Lung (tissue), 13 donors: Measurements from ENCODE around the gene STX1A. TPM values are rescaled to one million over a fixed set of nuclear protein-coding genes. Genes with fewer than 3 reads are reported as not detected.

ENCODE experiments used
- ATAC-seq: fragments of 200-7000 bp; cut with Tn5 transposase; one replicate; pipeline ENCODE4 v1.9.1; 2020; ENCODE audit warnings: moderate number of reproducible peaks; ENCODE audit not compliant: insufficient read depth, low FRiP score
- DNase-seq, 3 donors: peaks; one replicate each; pipeline ENCODE4 v3.0.0-alpha.2; 2013 to 2017
- H3K27ac ChIP-seq, 2 donors: one replicate each; pipeline ENCODE4 v1.5.1; 2013; ENCODE audit warnings: mild to moderate bottlenecking in 2 of 2, moderate library complexity in 2 of 2, control low read depth in 1 of 2, inconsistent platforms in 1 of 2, low read depth in 1 of 2, low read length in 1 of 2
- H3K27me3 ChIP-seq, 3 donors: one replicate each; pipeline ENCODE4 v1.5.1; 2013; ENCODE audit warnings: low read length in 2 of 3; ENCODE audit not compliant: control insufficient read depth in 3 of 3, insufficient read depth in 3 of 3
- H3K36me3 ChIP-seq, 4 donors: one replicate each; pipeline ENCODE4 v1.5.1; 2013; ENCODE audit warnings: low read length in 4 of 4, mild to moderate bottlenecking in 1 of 4, moderate library complexity in 1 of 4; ENCODE audit not compliant: control insufficient read depth in 4 of 4, insufficient read depth in 4 of 4
- H3K4me1 ChIP-seq, 5 donors: one replicate each; pipeline ENCODE4 v1.5.1; 2013; ENCODE audit warnings: low read length in 5 of 5, mild to moderate bottlenecking in 2 of 5, moderate library complexity in 1 of 5; ENCODE audit not compliant: control insufficient read depth in 5 of 5, insufficient read depth in 5 of 5
- H3K4me3 ChIP-seq: one replicate; pipeline ENCODE4 v1.5.1; 2013; ENCODE audit warnings: mild to moderate bottlenecking, control low read depth, moderate library complexity
- H3K9ac ChIP-seq, 2 donors: one replicate each; pipeline ENCODE4 v1.5.1; 2013; ENCODE audit warnings: low read length in 2 of 2, control low read depth in 1 of 2; ENCODE audit not compliant: insufficient read depth in 1 of 2
- H3K9me3 ChIP-seq, 4 donors: one replicate each; pipeline ENCODE4 v1.5.1; 2013; ENCODE audit warnings: low read length in 3 of 4, mild to moderate bottlenecking in 1 of 4, moderate library complexity in 1 of 4; ENCODE audit not compliant: control insufficient read depth in 4 of 4, insufficient read depth in 3 of 4
- WGBS, 2 donors: extraction: QIAGEN DNeasy Blood & Tissue Kit; methylation state at CpG; one replicate each; pipeline ENCODE4 v1.1.7; 2013; 5-methylcytosine and 5-hydroxymethylcytosine counted together
- polyA plus RNA-seq, 2 donors: library from polyadenylated mRNA; stranded (reverse); fragments of 200-250 nt; gene quantifications; one replicate each; pipeline ENCODE4 v1.2.1, GENCODE V29; 2013
- small RNA-seq: library from RNA; depleted of rRNA; stranded (forward); fragments of <200 nt; gene quantifications from one replicate; pipeline ENCODE3, GENCODE V24; 2014; ENCODE audit warnings: low replicate concordance
- total RNA-seq, 2 donors: library from RNA; depleted of rRNA in 1 of 2; stranded (reverse); fragments of >200 nt in 1 of 2; gene quantifications; one replicate each; pipeline ENCODE4 v1.2.1, GENCODE V29; 2014 to 2021
- TF ChIP-seq, protein P1 (sequence below): IDR thresholded peaks from 2 replicates; pipeline ENCODE4 v1.5.1; 2012; ENCODE audit warnings: mild to moderate bottlenecking; ENCODE audit errors: control extremely low read depth, extremely low read depth
- donor health status: control.
- donor health status: control.
- donor health status: Bipolar disorder and iron deficiency.
- donor health status: healthy.
- donor health status: DM: yes; HTN: yes; CAD: no.

Gene STX1A
- total and polyA plus RNA-seq, 4 donors: 4.1 to 8.0 (median 7.7) TPM

DNA sequence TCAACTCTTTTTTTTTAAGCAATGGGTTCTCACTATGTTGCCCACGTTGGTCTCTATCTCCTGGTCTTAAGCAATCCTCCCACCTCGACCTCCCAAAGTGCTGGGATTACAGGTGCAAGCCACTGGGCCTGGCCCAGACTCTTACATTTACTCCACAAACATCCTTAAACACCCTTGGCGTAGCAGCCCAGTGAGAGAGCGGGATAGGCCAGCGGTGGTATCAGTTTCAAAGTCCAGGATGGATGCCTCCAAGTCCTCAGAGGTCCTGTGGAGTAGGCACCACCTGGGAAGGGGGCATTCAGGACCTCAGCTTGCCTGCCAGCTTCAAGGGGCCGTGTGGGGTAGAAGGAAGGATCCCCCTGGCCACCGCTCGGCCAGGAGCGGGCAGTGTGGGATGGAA is 69.9 kb downstream of the STX1A start:
- Histone ChIP-seq H3K9ac (no peak overlapping the region), H3K9me3 (no peaks in the 10 kb centered on the region), H3K4me3 (no peak overlapping the region), H3K27me3 (peaks cover 0 to 25% (median 18%) of the 10 kb centered on the region in 3 donors), H3K4me1 (peaks cover 0 to 5% (median 0%) of the 10 kb centered on the region in 5 donors), H3K27ac (no peak overlapping the region), H3K36me3 (no peaks in the 10 kb centered on the region)
- TF ChIP-seq, protein P1, sequence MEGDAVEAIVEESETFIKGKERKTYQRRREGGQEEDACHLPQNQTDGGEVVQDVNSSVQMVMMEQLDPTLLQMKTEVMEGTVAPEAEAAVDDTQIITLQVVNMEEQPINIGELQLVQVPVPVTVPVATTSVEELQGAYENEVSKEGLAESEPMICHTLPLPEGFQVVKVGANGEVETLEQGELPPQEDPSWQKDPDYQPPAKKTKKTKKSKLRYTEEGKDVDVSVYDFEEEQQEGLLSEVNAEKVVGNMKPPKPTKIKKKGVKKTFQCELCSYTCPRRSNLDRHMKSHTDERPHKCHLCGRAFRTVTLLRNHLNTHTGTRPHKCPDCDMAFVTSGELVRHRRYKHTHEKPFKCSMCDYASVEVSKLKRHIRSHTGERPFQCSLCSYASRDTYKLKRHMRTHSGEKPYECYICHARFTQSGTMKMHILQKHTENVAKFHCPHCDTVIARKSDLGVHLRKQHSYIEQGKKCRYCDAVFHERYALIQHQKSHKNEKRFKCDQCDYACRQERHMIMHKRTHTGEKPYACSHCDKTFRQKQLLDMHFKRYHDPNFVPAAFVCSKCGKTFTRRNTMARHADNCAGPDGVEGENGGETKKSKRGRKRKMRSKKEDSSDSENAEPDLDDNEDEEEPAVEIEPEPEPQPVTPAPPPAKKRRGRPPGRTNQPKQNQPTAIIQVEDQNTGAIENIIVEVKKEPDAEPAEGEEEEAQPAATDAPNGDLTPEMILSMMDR: no peak
- no peak for ATAC-seq
- no peak for DNase-seq
- WGBS, 2 donors: 34 to 46% methylated on average over 9 of the region's 9 CpGs

Small RNA genes within 50 kb of the gene (small RNA-seq; reads per million reads assigned to genes)
- gene MIR4284 (not detected), gene RN7SL265P (not detected)

Other genes starting within 250 kb of the STX1A start
- gene BAZ1B, start 197.4 kb downstream of the STX1A start, total RNA-seq: 10 to 100 TPM; 45.8 to 65.0 TPM
- gene BAZ1B, start 197.4 kb downstream of the STX1A start, polyA plus RNA-seq: 10 to 100 TPM; 19.9 to 20.1 TPM
- gene BCL7B, start 162.0 kb downstream of the STX1A start, total RNA-seq: 10 to 100 TPM; 17.7 to 58.6 TPM
- 10 to 100 TPM; 62.7 to 71.0 TPM for gene BCL7B, start 162.0 kb downstream of the STX1A start, polyA plus RNA-seq
- gene TBL2, start 141.1 kb downstream of the STX1A start, total RNA-seq: 10 to 100 TPM; 39.5 to 48.2 TPM
- 10 to 100 TPM; 12.8 to 49.2 TPM for gene TBL2, start 141.1 kb downstream of the STX1A start, polyA plus RNA-seq
- 10 to 100 TPM in 1 of 2 donors, 1 to 10 TPM in 1; 1.3 to 16.1 TPM for gene MLXIPL, start 95.1 kb downstream of the STX1A start, total RNA-seq
- 10 to 100 TPM in 1 of 2 donors, 1 to 10 TPM in 1; 3.4 to 10.0 TPM for gene MLXIPL, start 95.1 kb downstream of the STX1A start, polyA plus RNA-seq
- 1 to 10 TPM; 1.3 to 5.5 TPM for gene VPS37D, start 51.8 kb downstream of the STX1A start, total RNA-seq
- gene VPS37D, start 51.8 kb downstream of the STX1A start, polyA plus RNA-seq: 1 to 10 TPM in 1 of 2 donors, under 1 TPM in 1; 0.66 to 1.3 TPM
- gene DNAJC30, start 36.2 kb downstream of the STX1A start, total RNA-seq: 10 to 100 TPM in 1 of 2 donors, 1 to 10 TPM in 1; 5.3 to 14.4 TPM
- 10 to 100 TPM in 1 of 2 donors, 1 to 10 TPM in 1; 8.1 to 10.0 TPM for gene DNAJC30, start 36.2 kb downstream of the STX1A start, polyA plus RNA-seq
- gene BUD23, start 36.1 kb downstream of the STX1A start, total RNA-seq: 10 to 100 TPM; 33.5 to 76.7 TPM
- gene BUD23, start 36.1 kb downstream of the STX1A start, polyA plus RNA-seq: 100 to 1,000 TPM in 1 of 2 donors, 10 to 100 TPM in 1; 71.7 to 118 TPM
- gene ABHD11, start 19.1 kb upstream of the STX1A start, total RNA-seq: 10 to 100 TPM; 22.2 to 50.0 TPM
- 10 to 100 TPM; 30.5 to 52.9 TPM for gene ABHD11, start 19.1 kb upstream of the STX1A start, polyA plus RNA-seq
- gene CLDN3, start 50.6 kb upstream of the STX1A start, total RNA-seq: 10 to 100 TPM; 43.4 to 43.8 TPM
- gene CLDN3, start 50.6 kb upstream of the STX1A start, polyA plus RNA-seq: 10 to 100 TPM; 42.9 to 54.7 TPM
- gene CLDN4, start 111.3 kb upstream of the STX1A start, total RNA-seq: 100 to 1,000 TPM; 150 to 169 TPM
- 100 to 1,000 TPM in 1 of 2 donors, 10 to 100 TPM in 1; 99.8 to 154 TPM for gene CLDN4, start 111.3 kb upstream of the STX1A start, polyA plus RNA-seq
- 10 to 100 TPM in 1 of 2 donors, 1 to 10 TPM in 1; 6.3 to 22.1 TPM for gene METTL27, start 122.8 kb upstream of the STX1A start, total RNA-seq
- 1 to 10 TPM; 2.3 to 3.9 TPM for gene METTL27, start 122.8 kb upstream of the STX1A start, polyA plus RNA-seq
- 1 to 10 TPM in 1 of 2 donors, not detected in 1; 1.1 TPM for gene TMEM270, start 141.5 kb upstream of the STX1A start, total RNA-seq
- gene TMEM270, start 141.5 kb upstream of the STX1A start, polyA plus RNA-seq: under 1 TPM; 0.19 to 0.20 TPM